Measurements from ENCODE around the gene MYO9B.

MYO9B gene

DNA sequence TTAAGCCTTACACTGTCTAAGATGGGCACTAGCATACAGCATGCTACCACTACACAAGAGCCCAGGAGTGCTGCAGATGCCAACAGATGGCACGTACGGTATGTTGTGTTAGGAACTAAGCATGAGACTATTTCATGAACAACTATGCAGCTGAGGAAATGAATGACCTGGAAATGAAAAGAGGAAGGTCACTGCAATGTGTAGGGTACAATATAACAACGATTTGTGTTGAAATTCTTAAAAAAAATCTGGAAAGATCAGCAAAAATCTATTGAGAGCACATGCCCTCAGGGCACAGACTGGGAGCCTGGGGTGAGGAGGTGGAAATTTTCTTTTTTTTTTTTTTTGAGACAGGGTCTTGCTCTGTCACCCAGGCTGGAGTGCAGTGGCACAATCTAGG, 14.8 kb upstream of the MYO9B start:
- in situ Hi-C loops (cut with MboI; ENCODE audit: low pct_unique_long_range_greater_than_20kb, low sequenced_read_pairs, unreplicated experiment): no loop called here
- no peak for DNase-seq (ENCODE audit: low spot score)
- TF ChIP-seq, protein P1, sequence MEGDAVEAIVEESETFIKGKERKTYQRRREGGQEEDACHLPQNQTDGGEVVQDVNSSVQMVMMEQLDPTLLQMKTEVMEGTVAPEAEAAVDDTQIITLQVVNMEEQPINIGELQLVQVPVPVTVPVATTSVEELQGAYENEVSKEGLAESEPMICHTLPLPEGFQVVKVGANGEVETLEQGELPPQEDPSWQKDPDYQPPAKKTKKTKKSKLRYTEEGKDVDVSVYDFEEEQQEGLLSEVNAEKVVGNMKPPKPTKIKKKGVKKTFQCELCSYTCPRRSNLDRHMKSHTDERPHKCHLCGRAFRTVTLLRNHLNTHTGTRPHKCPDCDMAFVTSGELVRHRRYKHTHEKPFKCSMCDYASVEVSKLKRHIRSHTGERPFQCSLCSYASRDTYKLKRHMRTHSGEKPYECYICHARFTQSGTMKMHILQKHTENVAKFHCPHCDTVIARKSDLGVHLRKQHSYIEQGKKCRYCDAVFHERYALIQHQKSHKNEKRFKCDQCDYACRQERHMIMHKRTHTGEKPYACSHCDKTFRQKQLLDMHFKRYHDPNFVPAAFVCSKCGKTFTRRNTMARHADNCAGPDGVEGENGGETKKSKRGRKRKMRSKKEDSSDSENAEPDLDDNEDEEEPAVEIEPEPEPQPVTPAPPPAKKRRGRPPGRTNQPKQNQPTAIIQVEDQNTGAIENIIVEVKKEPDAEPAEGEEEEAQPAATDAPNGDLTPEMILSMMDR (IDR thresholded peaks at IDR 0.05; ENCODE audit: extremely low read depth, insufficient read depth, missing control alignments): no peak

- DNase-seq (ENCODE audit: low spot score): no peak
- in situ Hi-C loops (cut with MboI; ENCODE audit: low pct_unique_long_range_greater_than_20kb, low sequenced_read_pairs, unreplicated experiment): no loop called here
- TF ChIP-seq, protein P1 (IDR thresholded peaks at IDR 0.05; ENCODE audit: extremely low read depth, insufficient read depth, missing control alignments): no peak
These were observed 14.4 kb upstream of the MYO9B start for GRCh38 chr19:17061205-17061604.

DNA sequence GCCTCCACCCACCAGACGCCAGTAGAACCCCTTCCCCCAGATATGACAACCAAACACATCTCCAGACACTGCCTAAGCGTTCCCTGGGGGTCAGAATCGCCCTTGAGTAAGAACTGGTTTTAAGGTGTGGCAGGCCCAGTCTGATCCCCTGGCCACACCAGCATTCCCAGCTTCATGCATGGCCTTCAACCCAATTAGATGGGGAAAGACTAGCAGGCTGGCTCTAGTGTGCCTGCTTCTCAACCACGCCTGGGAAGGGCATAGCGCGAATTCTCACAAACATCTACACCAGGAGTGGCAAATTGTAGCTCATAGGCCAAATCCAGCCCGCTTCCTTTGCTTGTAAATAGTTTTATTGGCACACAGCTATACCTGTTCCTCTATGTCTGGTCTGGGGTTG, 13.9 kb upstream of the MYO9B start:
- TF ChIP-seq, protein P1 (IDR thresholded peaks at IDR 0.05; ENCODE audit: extremely low read depth, insufficient read depth, missing control alignments): no peak
- in situ Hi-C loops (cut with MboI; ENCODE audit: low pct_unique_long_range_greater_than_20kb, low sequenced_read_pairs, unreplicated experiment): no loop called here
- no peak for DNase-seq (ENCODE audit: low spot score)

DNA sequence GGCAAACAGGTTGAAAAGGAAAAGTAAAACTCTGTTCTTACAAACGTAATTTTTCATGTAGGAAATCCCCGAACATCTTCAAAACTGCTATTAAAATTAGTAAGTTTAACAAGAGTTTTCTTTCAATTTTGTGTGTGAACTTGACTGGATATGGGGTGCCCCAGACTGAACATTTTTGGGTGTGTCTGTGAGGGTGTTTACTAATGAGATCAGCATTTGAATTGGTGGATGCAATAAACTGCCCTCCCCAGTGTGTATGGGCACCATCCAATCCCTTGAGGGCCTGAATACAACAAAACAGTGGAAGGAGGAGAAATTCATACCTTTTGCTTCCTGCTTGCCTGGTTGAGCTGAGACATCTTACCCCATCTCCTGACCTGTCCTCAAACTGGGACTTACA, 12.1 kb upstream of the MYO9B start:
- DNase-seq (ENCODE audit: low spot score): no peak
- in situ Hi-C loops (cut with MboI; ENCODE audit: low pct_unique_long_range_greater_than_20kb, low sequenced_read_pairs, unreplicated experiment): no loop called here
- TF ChIP-seq, protein P1 (IDR thresholded peaks at IDR 0.05; ENCODE audit: extremely low read depth, insufficient read depth, missing control alignments): no peak

DNA sequence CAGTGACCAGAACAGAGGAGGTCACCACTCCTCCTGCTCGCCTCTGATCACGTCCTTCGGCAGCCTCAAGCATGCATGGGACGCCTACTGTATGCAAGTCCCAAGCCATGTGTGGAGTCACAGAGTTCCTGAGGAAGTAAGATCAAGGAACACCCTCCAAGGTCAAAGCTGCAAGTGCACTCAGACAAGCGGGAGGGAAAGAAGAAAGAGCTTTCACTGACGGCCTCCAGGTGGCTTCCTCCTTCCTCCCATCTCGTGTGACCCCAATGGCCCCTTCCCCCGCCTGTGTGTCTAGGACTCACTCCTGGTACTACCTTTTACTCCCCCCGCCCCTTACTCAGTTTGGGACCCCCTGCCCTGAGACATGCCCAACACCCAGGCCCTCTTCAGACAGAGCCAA, 6.4 kb upstream of the MYO9B start:
- in situ Hi-C loops (cut with MboI; ENCODE audit: low pct_unique_long_range_greater_than_20kb, low sequenced_read_pairs, unreplicated experiment): no loop called here
- no peak for DNase-seq (ENCODE audit: low spot score)
- TF ChIP-seq, protein P1 (IDR thresholded peaks at IDR 0.05; ENCODE audit: extremely low read depth, insufficient read depth, missing control alignments): peak; percentile 17

DNA sequence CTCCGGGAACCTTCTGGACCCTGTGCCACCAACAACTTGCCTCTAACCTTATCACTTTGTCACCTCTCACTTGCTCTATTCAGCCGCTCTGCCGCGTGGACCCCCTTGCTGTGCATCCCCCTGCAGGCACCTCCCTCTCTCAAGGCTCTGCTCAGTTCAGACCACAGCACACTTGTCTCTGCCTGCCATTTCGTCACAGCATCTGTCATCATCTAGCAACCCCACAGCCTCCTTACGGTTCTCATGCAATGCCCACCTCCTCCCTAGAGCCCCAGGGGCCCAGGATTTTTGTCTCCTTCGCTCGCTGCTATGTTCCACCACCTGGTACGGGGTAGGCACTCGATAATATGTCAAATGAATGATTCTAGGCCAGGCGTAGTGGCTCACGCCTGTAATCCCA, 5.2 kb upstream of the MYO9B start:
- TF ChIP-seq, protein P1 (IDR thresholded peaks at IDR 0.05; ENCODE audit: extremely low read depth, insufficient read depth, missing control alignments): no peak
- no peak for DNase-seq (ENCODE audit: low spot score)
- in situ Hi-C loops (cut with MboI; ENCODE audit: low pct_unique_long_range_greater_than_20kb, low sequenced_read_pairs, unreplicated experiment): no loop called here

DNA sequence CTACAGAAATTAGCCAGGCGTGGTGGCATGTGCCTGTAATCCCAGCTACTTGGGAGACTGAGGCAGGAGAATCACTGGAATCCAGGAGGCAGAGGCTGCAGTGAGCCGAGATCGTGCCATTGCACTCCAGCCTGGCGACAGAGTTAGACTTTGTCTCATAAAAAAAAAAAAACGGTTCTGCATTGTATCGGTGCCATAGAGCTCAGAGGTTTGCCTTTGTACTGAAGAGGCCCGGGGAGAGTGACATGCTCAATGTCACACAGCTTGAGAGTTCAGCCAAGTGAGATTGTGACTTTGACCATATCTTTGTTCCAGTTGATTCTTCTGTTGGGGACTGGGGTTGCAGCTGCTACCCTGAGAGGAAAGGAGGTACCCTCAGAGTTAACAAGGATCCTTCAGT, 4.7 kb upstream of the MYO9B start:
- in situ Hi-C loops (cut with MboI; ENCODE audit: low pct_unique_long_range_greater_than_20kb, low sequenced_read_pairs, unreplicated experiment): no loop called here
- TF ChIP-seq, protein P1 (IDR thresholded peaks at IDR 0.05; ENCODE audit: extremely low read depth, insufficient read depth, missing control alignments): no peak
- DNase-seq (ENCODE audit: low spot score): no peak
